Trophoblast cell (in vitro differentiated cells and primary cell): Measurements from ENCODE around the gene APH1A.
"Not testable (repeated sequence)": the region's sequence is repeated elsewhere in the genome, so short reads cannot be mapped to it uniquely, and the experiment has no call there.

ENCODE experiments used
- DNase-seq, 2 donors: peaks; one replicate each; pipeline ENCODE4 v3.0.0-alpha.2; 2016
- H2AFZ ChIP-seq: 2 replicates; pipeline ENCODE4 v1.6.1; 2013; ENCODE audit warnings: low read length, moderate library complexity, mild to moderate bottlenecking; ENCODE audit not compliant: insufficient read depth, poor library complexity
- H2AK5ac ChIP-seq: 2 replicates; pipeline ENCODE4 v1.6.1; 2013; ENCODE audit warnings: mild to moderate bottlenecking, low read length
- H2BK120ac ChIP-seq: 2 replicates; pipeline ENCODE4 v1.6.1; 2013; ENCODE audit warnings: low read length, mild to moderate bottlenecking, moderate library complexity; ENCODE audit not compliant: insufficient read depth, poor library complexity
- H2BK12ac ChIP-seq: 2 replicates; pipeline ENCODE4 v1.6.1; 2013; ENCODE audit warnings: mild to moderate bottlenecking, low read length, moderate library complexity
- H2BK5ac ChIP-seq: 2 replicates; pipeline ENCODE4 v1.6.1; 2013; ENCODE audit warnings: low read length, low read depth, moderate library complexity, mild to moderate bottlenecking; ENCODE audit not compliant: poor library complexity
- H3K14ac ChIP-seq: 2 replicates; pipeline ENCODE4 v1.6.1; 2013; ENCODE audit warnings: mild to moderate bottlenecking, low read length
- H3K18ac ChIP-seq: 2 replicates; pipeline ENCODE4 v1.6.1; 2013; ENCODE audit warnings: mild to moderate bottlenecking, low read length
- H3K23ac ChIP-seq: 2 replicates; pipeline ENCODE4 v1.6.1; 2013; ENCODE audit warnings: low read length
- H3K27ac ChIP-seq: 2 replicates; pipeline ENCODE4 v1.5.1; 2013; ENCODE audit warnings: low read depth, mild to moderate bottlenecking, inconsistent platforms, low read length, moderate library complexity
- H3K27me3 ChIP-seq: 2 replicates; pipeline ENCODE4 v1.6.1; 2013; ENCODE audit warnings: inconsistent platforms, mild to moderate bottlenecking, low read length, moderate library complexity; ENCODE audit not compliant: insufficient read depth
- H3K36me3 ChIP-seq, 2 experiments: 1 replicate in 1 of 2; 2 replicates in 1 of 2; pipeline ENCODE4 v1.6.1; 2013; ENCODE audit warnings: low read length in 2 of 2, mild to moderate bottlenecking in 2 of 2, moderate library complexity in 1 of 2; ENCODE audit not compliant: insufficient read depth in 2 of 2, control insufficient read depth in 1 of 2
- H3K4ac ChIP-seq: 2 replicates; pipeline ENCODE4 v1.6.1; 2013; ENCODE audit warnings: low read depth, mild to moderate bottlenecking, low read length, moderate library complexity
- H3K4me1 ChIP-seq, 2 experiments: 1 replicate in 1 of 2; 2 replicates in 1 of 2; pipeline ENCODE4 v1.6.1; 2013; ENCODE audit warnings: low read length in 2 of 2, mild to moderate bottlenecking in 2 of 2, moderate library complexity in 1 of 2; ENCODE audit not compliant: insufficient read depth in 2 of 2, control insufficient read depth in 1 of 2
- H3K4me2 ChIP-seq: 2 replicates; pipeline ENCODE4 v1.6.1; 2013; ENCODE audit warnings: inconsistent platforms, mild to moderate bottlenecking, low read length, moderate library complexity
- H3K4me3 ChIP-seq: 2 replicates; pipeline ENCODE4 v1.5.1; 2013; ENCODE audit warnings: mild to moderate bottlenecking, low read depth, low read length, inconsistent platforms
- H3K79me1 ChIP-seq: one replicate; pipeline ENCODE4 v1.6.1; 2013; ENCODE audit warnings: low read length
- H3K79me2 ChIP-seq: 2 replicates; pipeline ENCODE4 v1.6.1; 2013; ENCODE audit warnings: low read length, mild to moderate bottlenecking; ENCODE audit not compliant: control insufficient read depth, insufficient read depth, poor library complexity
- H3K9ac ChIP-seq: 2 replicates; pipeline ENCODE4 v1.6.1; 2013; ENCODE audit warnings: mild to moderate bottlenecking, low read length
- H3K9me3 ChIP-seq: 2 replicates; pipeline ENCODE4 v1.6.1; 2013; ENCODE audit warnings: low read depth, mild to moderate bottlenecking, control low read depth, inconsistent platforms, low read length; ENCODE audit not compliant: insufficient read depth
- H4K12ac ChIP-seq: 2 replicates; pipeline ENCODE4 v1.6.1; 2013; ENCODE audit warnings: low read depth, mild to moderate bottlenecking, low read length, moderate library complexity
- H4K8ac ChIP-seq: 2 replicates; pipeline ENCODE4 v1.6.1; 2013; ENCODE audit warnings: low read depth, mild to moderate bottlenecking, low read length, moderate library complexity
- H4K91ac ChIP-seq: one replicate; pipeline ENCODE4 v1.6.1; 2013; ENCODE audit warnings: low read depth, mild to moderate bottlenecking, low read length, moderate library complexity
- WGBS: extraction: QIAGEN DNeasy Blood & Tissue Kit; methylation state at CpG from one replicate; pipeline ENCODE4 v1.1.7; 2013; ENCODE audit warnings: missing lambda C conversion rate; ENCODE audit not compliant: insufficient read length, insufficient coverage; ENCODE audit errors: extremely low coverage; 5-methylcytosine and 5-hydroxymethylcytosine counted together

Gene APH1A

DNA sequence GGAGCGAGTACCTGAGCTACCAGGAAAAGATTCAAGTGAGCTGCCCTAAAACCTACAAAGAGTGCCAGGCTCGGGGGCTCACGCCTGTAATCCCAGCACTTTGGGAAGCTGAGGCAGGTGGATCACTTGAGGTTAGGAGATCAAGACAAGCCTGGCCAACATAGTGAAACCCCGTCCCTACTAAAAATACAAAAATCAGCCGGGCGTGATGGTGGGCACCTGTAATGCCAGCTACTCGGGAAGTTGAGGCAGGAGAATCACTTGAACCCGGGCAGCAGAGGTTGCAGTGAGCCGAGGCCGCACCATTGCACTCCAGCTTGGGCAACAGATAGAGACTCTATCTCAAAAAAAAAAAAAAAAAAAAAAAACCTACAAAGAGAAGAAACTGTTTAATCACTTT, 35.9 kb downstream of the APH1A start:
- H3K36me3 ChIP-seq, H4K8ac ChIP-seq, H3K27ac ChIP-seq, H2BK120ac ChIP-seq, H3K4me2 ChIP-seq, H3K9ac ChIP-seq, DNase-seq, H4K91ac ChIP-seq, H3K27me3 ChIP-seq, H3K18ac ChIP-seq, H4K12ac ChIP-seq, H2AK5ac ChIP-seq, H2BK12ac ChIP-seq, H2AFZ ChIP-seq, H3K4me1 ChIP-seq, H3K4me3 ChIP-seq, H3K23ac ChIP-seq, H3K9me3 ChIP-seq, H3K14ac ChIP-seq, H2BK5ac ChIP-seq: not testable (repeated sequence)
- Histone ChIP-seq H3K79me2 (peaks cover 15% of the 10 kb centered on the region), H3K4ac (peak overlapping the region; percentile 76), H3K79me1 (peaks cover 17% of the 10 kb centered on the region)
- WGBS: no CpG with 5 or more reads among the region's 10 CpGs

DNA sequence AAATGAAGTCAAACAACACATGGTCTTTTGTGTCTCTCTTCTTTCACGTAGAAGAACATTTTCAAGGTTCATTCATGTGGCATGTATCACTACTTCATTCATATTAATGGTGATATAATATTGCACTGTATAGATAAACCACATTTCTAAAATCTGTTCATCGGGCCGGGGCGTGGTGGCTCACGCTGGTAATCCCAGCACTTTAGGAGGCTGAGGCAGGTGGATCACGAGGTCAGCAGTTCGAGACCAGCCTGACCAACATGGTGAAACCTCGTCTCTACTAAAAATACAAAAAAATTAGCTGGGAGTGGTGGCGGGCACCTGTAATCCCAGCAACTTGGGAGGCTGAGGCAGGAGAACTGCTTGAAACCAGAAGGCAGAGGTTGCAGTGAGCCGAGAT, 40.6 kb downstream of the APH1A start:
- H3K27ac ChIP-seq, H3K14ac ChIP-seq, H3K4ac ChIP-seq, H4K8ac ChIP-seq, H4K12ac ChIP-seq, H3K18ac ChIP-seq, H3K4me2 ChIP-seq, H3K9ac ChIP-seq, H3K23ac ChIP-seq, H3K79me2 ChIP-seq, DNase-seq, H3K4me3 ChIP-seq, H3K27me3 ChIP-seq, H3K9me3 ChIP-seq, H2BK5ac ChIP-seq, H2AFZ ChIP-seq, H3K4me1 ChIP-seq, H2BK12ac ChIP-seq, H2BK120ac ChIP-seq, H4K91ac ChIP-seq, H3K79me1 ChIP-seq, H2AK5ac ChIP-seq: not testable (repeated sequence)
- WGBS: no CpG with 5 or more reads among the region's 10 CpGs
- H3K36me3 ChIP-seq: peaks cover 20 to 28% of the 10 kb centered on the region in 2 experiments

DNA sequence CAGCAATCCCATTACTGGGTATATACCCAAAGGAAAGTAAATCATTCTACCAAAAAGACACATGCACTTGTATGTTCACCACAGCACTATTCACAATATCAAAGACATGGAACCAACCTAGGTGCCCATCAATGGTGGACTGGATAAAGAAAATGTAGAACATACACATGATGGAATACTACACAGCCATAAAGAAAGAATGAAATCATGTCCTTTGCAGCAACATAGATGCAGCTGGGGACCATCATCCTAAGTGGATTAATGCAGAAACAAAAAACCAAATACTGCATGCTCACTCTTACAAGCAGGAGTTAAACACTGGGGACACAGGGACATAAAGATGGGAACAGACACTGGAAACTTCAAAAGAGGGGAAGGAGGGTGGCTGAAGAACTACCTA, 41.6 kb downstream of the APH1A start:
- Histone ChIP-seq H3K36me3 (peaks cover 22 to 31% of the 10 kb centered on the region in 2 experiments), H3K9ac (no peak overlapping the region), H3K79me1 (no peaks in the 10 kb centered on the region), H2BK120ac (no peak overlapping the region), H3K14ac (no peak overlapping the region), H3K18ac (no peak overlapping the region), H3K9me3 (no peaks in the 10 kb centered on the region), H4K91ac (no peak overlapping the region), H3K27ac (no peak overlapping the region), H2AK5ac (no peak overlapping the region), H4K8ac (no peak overlapping the region), H4K12ac (no peak overlapping the region), H3K4ac (no peak overlapping the region), H3K27me3 (no peaks in the 10 kb centered on the region), H3K4me3 (no peak overlapping the region), H2BK12ac (no peak overlapping the region), H3K79me2 (no peaks in the 10 kb centered on the region), H2AFZ (no peak overlapping the region), H3K4me1 (no peaks in the 10 kb centered on the region), H3K4me2 (no peak overlapping the region), H2BK5ac (no peak overlapping the region), H3K23ac (no peak overlapping the region)
- DNase-seq: no peak

DNA sequence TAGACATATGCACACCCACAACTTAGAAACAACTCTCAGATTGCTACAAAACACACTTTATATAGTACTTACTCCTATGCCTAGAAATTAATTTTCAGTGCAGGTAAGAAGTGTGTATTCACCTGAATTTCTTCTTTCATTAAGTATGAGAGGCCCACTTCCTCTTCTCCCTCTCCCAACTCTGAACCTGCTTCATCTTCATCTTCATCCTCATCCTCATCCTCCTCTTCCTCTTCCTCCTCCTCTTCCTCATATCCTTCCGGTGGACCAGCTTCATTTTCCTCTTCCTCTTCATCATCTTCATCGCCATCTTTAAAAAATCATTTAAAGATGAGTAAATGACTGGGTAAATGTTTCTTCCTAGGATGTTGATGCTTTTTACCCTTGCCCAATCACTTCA, 42.3 kb downstream of the APH1A start:
- H3K4me1 ChIP-seq: no peaks in the 10 kb centered on the region
- no peak overlapping the region for H3K27ac ChIP-seq
- H3K14ac ChIP-seq: no peak overlapping the region
- no peaks in the 10 kb centered on the region for H3K27me3 ChIP-seq
- no peak overlapping the region for H4K91ac ChIP-seq
- no peak for DNase-seq
- H3K79me2 ChIP-seq: no peaks in the 10 kb centered on the region
- H4K12ac ChIP-seq: no peak overlapping the region
- no peaks in the 10 kb centered on the region for H3K79me1 ChIP-seq
- H2BK120ac ChIP-seq: no peak overlapping the region
- no peak overlapping the region for H2AFZ ChIP-seq
- no peak overlapping the region for H2BK5ac ChIP-seq
- no peak overlapping the region for H2AK5ac ChIP-seq
- H3K23ac ChIP-seq: no peak overlapping the region
- H3K4ac ChIP-seq: no peak overlapping the region
- no peak overlapping the region for H4K8ac ChIP-seq
- 100% methylated on average over 1 of the region's 2 CpGs for WGBS
- H3K9ac ChIP-seq: no peak overlapping the region
- H3K4me2 ChIP-seq: no peak overlapping the region
- no peak overlapping the region for H3K4me3 ChIP-seq
- no peak overlapping the region for H3K18ac ChIP-seq
- no peaks in the 10 kb centered on the region for H3K9me3 ChIP-seq
- H3K36me3 ChIP-seq: peaks cover 25 to 31% of the 10 kb centered on the region in 2 experiments
- H2BK12ac ChIP-seq: no peak overlapping the region
